Measurements from ENCODE around the gene RHOD. TPM values are rescaled to one million over a fixed set of nuclear protein-coding genes. Genes with fewer than 3 reads are reported as not detected.

Gene RHOD
- total and polyA plus RNA-seq, 2 donors (not counting 3 experiments of a cell fraction or from before 2014, with no cell fraction given): 10.6 to 17.9 TPM

GRCh38 chr11:67055812-67056211 is 835 bp upstream of the RHOD start:
- Histone ChIP-seq H3K9me1 (replicated peaks; ENCODE audit: control insufficient read depth, extremely low read depth, insufficient read depth, low read length) (no peaks in the 10 kb centered on the region), H3K4me3 (replicated peaks in 1 of 3; ENCODE audit: insufficient read depth in 1 of 3, low read depth in 1 of 3, low read length in 3 of 3) (peak overlapping the region in 1 of 3 experiments; percentile 41), H3K4me1 (ENCODE audit: control insufficient read depth, extremely low read depth, insufficient read depth, low read length) (peaks cover 23% of the 10 kb centered on the region), H3K9me3 (replicated peaks; ENCODE audit: control insufficient read depth, insufficient read depth, low read length) (no peaks in the 10 kb centered on the region), H3K36me3 (ENCODE audit: control insufficient read depth in 2 of 2, extremely low read depth in 1 of 2, insufficient read depth in 2 of 2, low read length in 2 of 2) (no peaks in the 10 kb centered on the region), H2AFZ (ENCODE audit: low read depth, low read length) (no peak overlapping the region), H3K79me2 (ENCODE audit: control insufficient read depth, insufficient read depth, low read length) (no peaks in the 10 kb centered on the region), H4K20me1 (replicated peaks; ENCODE audit: control insufficient read depth, extremely low read depth, insufficient read depth, low read length) (no peaks in the 10 kb centered on the region), H3K4me2 (ENCODE audit: insufficient read depth, low read length) (peak overlapping the region; percentile 45), H3K27me3 (ENCODE audit: control insufficient read depth in 2 of 2, insufficient read depth in 2 of 2, low read length in 2 of 2) (peaks cover 0 to 3% of the 10 kb centered on the region in 2 experiments), H3K27ac (ENCODE audit: insufficient read depth, low read depth, low read length) (no peak overlapping the region), H3K9ac (replicated peaks; ENCODE audit: extremely low read depth, insufficient read depth, low read length) (no peak overlapping the region)
- ChIA-PET CTCF (interaction anchor here (0.9 to 7.5 kb wide), 7 partner anchors 10 to 173 kb away, joined by 3 to 129 read pairs (median 4); no protein-coding TSS in a partner anchor), POLR2A (interaction anchor here (0.6 kb wide), 1 partner anchor 213 kb away, joined by 3 read pairs; no protein-coding TSS in a partner anchor)
- dilution Hi-C loops (cut with MboI; ENCODE audit: extremely low pct_ligation_motif_present, low sequenced_read_pairs): no loop called here
- FAIRE-seq (no peak), DNase-seq (ENCODE audit: low read depth, low spot score) (no peak)
- no TSS peak for BruUV-seq (replicated peaks)
- TF ChIP-seq POLR2A (IDR thresholded peaks at IDR 0.05; ENCODE audit: low read depth, low read length) (no peak), FOS (IDR thresholded peaks at IDR 0.05; ENCODE audit: borderline replicate concordance, insufficient read depth, low read length) (no peak), JUN (IDR thresholded peaks at IDR 0.05; ENCODE audit: borderline replicate concordance, insufficient read depth, insufficient read length, low read depth) (no peak), EZH2 (IDR thresholded peaks at IDR 0.05; ENCODE audit: borderline replicate concordance, low read depth, low read length, severe bottlenecking) (no peak), POLR2AphosphoS5 (IDR thresholded peaks at IDR 0.05; ENCODE audit: insufficient read depth, low read depth, low read length) (no peak), MYC (IDR thresholded peaks at IDR 0.05; ENCODE audit: low read depth, low read length) (no peak), GATA2 (IDR thresholded peaks at IDR 0.05; ENCODE audit: insufficient read depth, insufficient read length, low read depth, low read length) (no peak)
- TF ChIP-seq, protein P1, sequence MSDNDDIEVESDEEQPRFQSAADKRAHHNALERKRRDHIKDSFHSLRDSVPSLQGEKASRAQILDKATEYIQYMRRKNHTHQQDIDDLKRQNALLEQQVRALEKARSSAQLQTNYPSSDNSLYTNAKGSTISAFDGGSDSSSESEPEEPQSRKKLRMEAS (IDR thresholded peaks at IDR 0.05; ENCODE audit: insufficient read depth, insufficient read length): no peak
- TF ChIP-seq, protein P2, sequence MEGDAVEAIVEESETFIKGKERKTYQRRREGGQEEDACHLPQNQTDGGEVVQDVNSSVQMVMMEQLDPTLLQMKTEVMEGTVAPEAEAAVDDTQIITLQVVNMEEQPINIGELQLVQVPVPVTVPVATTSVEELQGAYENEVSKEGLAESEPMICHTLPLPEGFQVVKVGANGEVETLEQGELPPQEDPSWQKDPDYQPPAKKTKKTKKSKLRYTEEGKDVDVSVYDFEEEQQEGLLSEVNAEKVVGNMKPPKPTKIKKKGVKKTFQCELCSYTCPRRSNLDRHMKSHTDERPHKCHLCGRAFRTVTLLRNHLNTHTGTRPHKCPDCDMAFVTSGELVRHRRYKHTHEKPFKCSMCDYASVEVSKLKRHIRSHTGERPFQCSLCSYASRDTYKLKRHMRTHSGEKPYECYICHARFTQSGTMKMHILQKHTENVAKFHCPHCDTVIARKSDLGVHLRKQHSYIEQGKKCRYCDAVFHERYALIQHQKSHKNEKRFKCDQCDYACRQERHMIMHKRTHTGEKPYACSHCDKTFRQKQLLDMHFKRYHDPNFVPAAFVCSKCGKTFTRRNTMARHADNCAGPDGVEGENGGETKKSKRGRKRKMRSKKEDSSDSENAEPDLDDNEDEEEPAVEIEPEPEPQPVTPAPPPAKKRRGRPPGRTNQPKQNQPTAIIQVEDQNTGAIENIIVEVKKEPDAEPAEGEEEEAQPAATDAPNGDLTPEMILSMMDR (IDR thresholded peaks at IDR 0.05; ENCODE audit: extremely low read depth in 1 of 2, insufficient read depth in 1 of 2, low read depth in 1 of 2, low read length in 2 of 2): no peak
- intact Hi-C loops (cut with micrococcal nuclease): no loop called here
